Mesendoderm (in vitro differentiated cells): ENCODE data around the gene ITGB1BP1.

Experiments used
- DNase-seq: peaks from one replicate; pipeline ENCODE4 v3.0.0; 2013
- H2AK5ac ChIP-seq: 2 replicates; pipeline ENCODE4 v1.6.1; 2013; ENCODE audit warnings: low read length, inconsistent platforms
- H2BK120ac ChIP-seq: 2 replicates; pipeline ENCODE4 v1.6.1; 2013; ENCODE audit warnings: low read depth, mild to moderate bottlenecking, low read length, moderate library complexity, mixed read lengths
- H2BK15ac ChIP-seq: replicated peaks from 2 replicates; pipeline ENCODE4 v1.6.1; 2013; ENCODE audit warnings: low read depth, mild to moderate bottlenecking, moderate library complexity
- H2BK5ac ChIP-seq: 2 replicates; pipeline ENCODE4 v1.6.1; 2013; ENCODE audit warnings: low read length, inconsistent platforms
- H3K18ac ChIP-seq: 2 replicates; pipeline ENCODE4 v1.6.1; 2013; ENCODE audit warnings: mild to moderate bottlenecking, low read length, mixed read lengths
- H3K23ac ChIP-seq: one replicate; pipeline ENCODE4 v1.6.1; 2013; ENCODE audit warnings: low read length
- H3K27ac ChIP-seq: 2 replicates; pipeline ENCODE4 v1.5.1; 2013; ENCODE audit warnings: low read depth, mild to moderate bottlenecking, inconsistent platforms, low read length, moderate library complexity
- H3K27me3 ChIP-seq: 2 replicates; pipeline ENCODE4 v1.6.1; 2013; ENCODE audit warnings: low read length, control low read depth, mild to moderate bottlenecking, inconsistent platforms; ENCODE audit not compliant: insufficient read depth, poor library complexity
- H3K36me3 ChIP-seq: 2 replicates; pipeline ENCODE4 v1.6.1; 2013; ENCODE audit warnings: low read length, inconsistent platforms; ENCODE audit not compliant: control insufficient read depth, insufficient read depth
- H3K4ac ChIP-seq: one replicate; pipeline ENCODE4 v1.6.1; 2013; ENCODE audit warnings: low read depth, mild to moderate bottlenecking, low read length, moderate library complexity
- H3K4me1 ChIP-seq: 2 replicates; pipeline ENCODE4 v1.6.1; 2013; ENCODE audit warnings: low read depth, low read length, inconsistent platforms; ENCODE audit not compliant: control insufficient read depth
- H3K4me2 ChIP-seq: 2 replicates; pipeline ENCODE4 v1.6.1; 2013; ENCODE audit warnings: low read length
- H3K4me3 ChIP-seq: 2 replicates; pipeline ENCODE4 v1.5.1; 2013; ENCODE audit warnings: mild to moderate bottlenecking, low read length
- H3K56ac ChIP-seq: one replicate; pipeline ENCODE4 v1.6.1; 2013; ENCODE audit warnings: low read length
- H3K79me1 ChIP-seq: 2 replicates; pipeline ENCODE4 v1.6.1; 2013; ENCODE audit warnings: low read length, inconsistent platforms
- H3K79me2 ChIP-seq: 2 replicates; pipeline ENCODE4 v1.6.1; 2013; ENCODE audit warnings: mild to moderate bottlenecking, low read length; ENCODE audit not compliant: control insufficient read depth, insufficient read depth
- H3K9ac ChIP-seq: 2 replicates; pipeline ENCODE4 v1.6.1; 2013; ENCODE audit warnings: low read length, inconsistent platforms
- H4K5ac ChIP-seq: one replicate; pipeline ENCODE4 v1.6.1; 2013; ENCODE audit warnings: low read length
- H4K8ac ChIP-seq: one replicate; pipeline ENCODE4 v1.6.1; 2013; ENCODE audit warnings: low read depth, mild to moderate bottlenecking, control low read depth, low read length, moderate library complexity
- WGBS: extraction: QIAGEN DNeasy Blood & Tissue Kit; methylation state at CpG from one replicate; pipeline ENCODE4 v1.1.7; 2013; ENCODE audit warnings: low lambda C conversion rate, missing lambda C conversion rate; ENCODE audit not compliant: insufficient coverage; ENCODE audit errors: extremely low coverage; 5-methylcytosine and 5-hydroxymethylcytosine counted together

Gene ITGB1BP1

DNA sequence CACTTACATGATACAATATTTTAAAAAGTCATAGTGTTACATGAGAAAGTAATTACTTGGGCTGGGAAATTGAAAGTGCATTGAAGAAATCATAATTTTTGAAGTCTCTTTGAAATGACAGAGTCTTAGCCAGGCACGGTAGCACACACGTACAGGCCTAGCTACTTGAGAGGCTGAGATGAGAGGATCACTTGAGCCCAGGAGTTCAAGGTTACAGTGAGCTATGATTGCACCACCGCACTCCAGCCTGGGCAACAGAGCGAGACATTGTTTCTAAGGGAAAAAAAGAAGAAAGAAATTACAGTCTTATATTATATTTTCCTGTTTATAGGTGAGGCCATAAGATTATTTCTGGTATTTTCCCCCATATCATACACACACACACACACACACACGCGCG is 41.8 kb upstream of the ITGB1BP1 start:
- no peak overlapping the region for H3K4me2 ChIP-seq
- H4K8ac ChIP-seq = no peak overlapping the region
- no peak overlapping the region for H3K23ac ChIP-seq
- H3K27ac ChIP-seq = no peak overlapping the region
- no peak overlapping the region for H2BK15ac ChIP-seq
- no peak overlapping the region for H2AK5ac ChIP-seq
- no peaks in the 10 kb centered on the region for H3K79me2 ChIP-seq
- no CpG with 5 or more reads among the region's 7 CpGs for WGBS
- H3K4ac ChIP-seq = no peak overlapping the region
- H3K9ac ChIP-seq = no peak overlapping the region
- no peaks in the 10 kb centered on the region for H3K79me1 ChIP-seq
- no peak overlapping the region for H4K5ac ChIP-seq
- no peak overlapping the region for H3K18ac ChIP-seq
- H3K4me3 ChIP-seq = no peak overlapping the region
- no peaks in the 10 kb centered on the region for H3K27me3 ChIP-seq
- H2BK5ac ChIP-seq = no peak overlapping the region
- H3K4me1 ChIP-seq = no peaks in the 10 kb centered on the region
- no peak for DNase-seq
- peaks cover 5% of the 10 kb centered on the region for H3K36me3 ChIP-seq
- no peak overlapping the region for H3K56ac ChIP-seq
- H2BK120ac ChIP-seq = no peak overlapping the region

- H3K27me3 ChIP-seq = no peaks in the 10 kb centered on the region
- H3K23ac ChIP-seq = no peak overlapping the region
- no peaks in the 10 kb centered on the region for H3K4me1 ChIP-seq
- no peak overlapping the region for H3K4me2 ChIP-seq
- no peak overlapping the region for H2AK5ac ChIP-seq
- no peak overlapping the region for H3K18ac ChIP-seq
- H2BK120ac ChIP-seq = no peak overlapping the region
- H4K8ac ChIP-seq = no peak overlapping the region
- H3K36me3 ChIP-seq = peaks cover 5% of the 10 kb centered on the region
- H2BK15ac ChIP-seq = no peak overlapping the region
- H4K5ac ChIP-seq = no peak overlapping the region
- H3K56ac ChIP-seq = no peak overlapping the region
- H3K79me2 ChIP-seq = no peaks in the 10 kb centered on the region
- no peak overlapping the region for H3K27ac ChIP-seq
- H3K4ac ChIP-seq = no peak overlapping the region
- no peak overlapping the region for H2BK5ac ChIP-seq
- no peaks in the 10 kb centered on the region for H3K79me1 ChIP-seq
- no peak overlapping the region for H3K4me3 ChIP-seq
- no peak overlapping the region for H3K9ac ChIP-seq
- DNase-seq = no peak
- WGBS = no CpG with 5 or more reads among the region's 7 CpGs
These were observed 40.3 kb upstream of the ITGB1BP1 start for GRCh38 chr2:9463698-9464034.

DNA sequence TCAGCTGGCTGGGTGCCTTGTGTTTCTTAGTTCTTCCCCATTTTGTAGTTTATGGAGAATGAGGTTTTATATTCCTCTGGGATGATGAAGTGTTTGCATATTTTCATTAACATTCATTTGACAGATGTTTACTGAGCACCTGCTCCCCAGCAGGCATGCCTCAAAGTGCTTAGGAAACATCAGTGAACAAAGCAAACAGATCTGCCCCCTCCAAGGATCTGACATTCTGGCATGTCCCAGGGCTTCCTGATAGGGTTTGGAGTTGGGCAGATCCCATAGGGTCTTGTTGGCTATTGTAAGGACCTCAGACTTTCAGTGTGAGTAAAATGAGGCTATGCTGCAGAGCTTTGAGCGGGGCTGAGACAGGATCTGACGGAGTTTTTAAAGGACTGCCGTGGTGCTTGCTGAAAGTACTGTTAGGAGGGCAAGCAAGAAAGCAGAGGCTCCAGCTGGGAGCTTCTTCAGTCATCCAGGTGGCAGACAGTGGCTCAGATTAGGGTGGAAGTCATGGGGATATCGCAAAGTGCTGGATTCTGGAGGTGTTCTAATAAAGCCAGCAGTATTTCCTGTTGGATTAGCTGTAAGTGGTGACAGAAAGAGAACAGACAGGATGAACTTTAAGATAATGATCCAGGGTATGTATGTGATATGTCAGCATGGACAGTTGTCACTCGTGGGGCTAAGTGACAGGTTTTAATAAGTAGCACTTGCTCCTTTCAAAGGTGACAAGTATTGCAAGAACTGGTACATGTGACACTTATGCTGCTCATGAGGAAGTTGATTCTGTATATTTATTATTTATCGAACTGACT is 39.8 kb upstream of the ITGB1BP1 start:
- H3K36me3 ChIP-seq = peaks cover 5% of the 10 kb centered on the region
- no peaks in the 10 kb centered on the region for H3K79me1 ChIP-seq
- H3K4me2 ChIP-seq = no peak overlapping the region
- H3K27ac ChIP-seq = peak overlapping the region; percentile 33
- H3K27me3 ChIP-seq = no peaks in the 10 kb centered on the region
- no peak overlapping the region for H3K18ac ChIP-seq
- H2BK5ac ChIP-seq = no peak overlapping the region
- DNase-seq = no peak
- no peak overlapping the region for H3K4me3 ChIP-seq
- H3K56ac ChIP-seq = no peak overlapping the region
- H4K5ac ChIP-seq = no peak overlapping the region
- H3K79me2 ChIP-seq = no peaks in the 10 kb centered on the region
- H2AK5ac ChIP-seq = no peak overlapping the region
- H2BK120ac ChIP-seq = no peak overlapping the region
- no peak overlapping the region for H3K23ac ChIP-seq
- no CpG with 5 or more reads among the region's 6 CpGs for WGBS
- no peak overlapping the region for H3K4ac ChIP-seq
- H2BK15ac ChIP-seq = no peak overlapping the region
- no peak overlapping the region for H4K8ac ChIP-seq
- no peaks in the 10 kb centered on the region for H3K4me1 ChIP-seq
- H3K9ac ChIP-seq = no peak overlapping the region

DNA sequence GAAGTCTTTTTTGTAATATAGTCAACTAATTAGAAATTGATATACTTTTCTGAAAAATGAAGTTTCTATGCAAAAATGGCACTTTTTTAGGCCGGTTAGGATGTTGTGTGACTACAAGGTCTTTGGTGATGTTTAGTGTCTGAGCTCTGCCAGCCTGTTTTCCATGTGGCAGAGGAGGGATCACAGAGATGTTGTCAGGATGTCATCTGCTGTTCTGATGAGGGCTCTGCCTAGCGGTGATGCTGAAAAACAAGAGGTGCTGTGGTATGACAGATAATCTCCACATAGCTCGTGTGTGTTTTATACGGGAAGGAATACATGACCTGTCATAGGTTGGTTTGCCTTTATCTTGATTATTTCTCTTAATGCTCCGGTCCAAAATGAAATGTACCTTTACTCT is 39.0 kb upstream of the ITGB1BP1 start:
- Histone ChIP-seq H3K4me1 (no peaks in the 10 kb centered on the region), H3K27me3 (no peaks in the 10 kb centered on the region), H2AK5ac (no peak overlapping the region), H3K23ac (no peak overlapping the region), H3K79me1 (no peaks in the 10 kb centered on the region), H3K4me3 (no peak overlapping the region), H2BK5ac (no peak overlapping the region), H3K18ac (no peak overlapping the region), H4K5ac (no peak overlapping the region), H2BK15ac (no peak overlapping the region), H3K79me2 (no peaks in the 10 kb centered on the region), H3K56ac (no peak overlapping the region), H3K4ac (no peak overlapping the region), H3K9ac (no peak overlapping the region), H3K27ac (no peak overlapping the region), H3K36me3 (peaks cover 3% of the 10 kb centered on the region), H2BK120ac (no peak overlapping the region), H3K4me2 (no peak overlapping the region), H4K8ac (no peak overlapping the region)
- no CpG with 5 or more reads among the region's 5 CpGs for WGBS
- no peak for DNase-seq

- H2BK5ac ChIP-seq = no peak overlapping the region
- H3K4me3 ChIP-seq = no peak overlapping the region
- H2AK5ac ChIP-seq = no peak overlapping the region
- WGBS = no CpG with 5 or more reads among the region's 3 CpGs
- no peak overlapping the region for H3K9ac ChIP-seq
- no peak overlapping the region for H3K27ac ChIP-seq
- peaks cover 3% of the 10 kb centered on the region for H3K36me3 ChIP-seq
- H3K79me1 ChIP-seq = no peaks in the 10 kb centered on the region
- no peak overlapping the region for H3K4me2 ChIP-seq
- H2BK15ac ChIP-seq = no peak overlapping the region
- no peak overlapping the region for H3K4ac ChIP-seq
- H3K18ac ChIP-seq = no peak overlapping the region
- H4K5ac ChIP-seq = no peak overlapping the region
- no peak overlapping the region for H3K23ac ChIP-seq
- no peaks in the 10 kb centered on the region for H3K27me3 ChIP-seq
- no peak overlapping the region for H4K8ac ChIP-seq
- H2BK120ac ChIP-seq = no peak overlapping the region
- no peaks in the 10 kb centered on the region for H3K79me2 ChIP-seq
- no peaks in the 10 kb centered on the region for H3K4me1 ChIP-seq
- no peak overlapping the region for H3K56ac ChIP-seq
- no peak for DNase-seq
These were observed 37.8 kb upstream of the ITGB1BP1 start for GRCh38 chr2:9461079-9461478.

DNA sequence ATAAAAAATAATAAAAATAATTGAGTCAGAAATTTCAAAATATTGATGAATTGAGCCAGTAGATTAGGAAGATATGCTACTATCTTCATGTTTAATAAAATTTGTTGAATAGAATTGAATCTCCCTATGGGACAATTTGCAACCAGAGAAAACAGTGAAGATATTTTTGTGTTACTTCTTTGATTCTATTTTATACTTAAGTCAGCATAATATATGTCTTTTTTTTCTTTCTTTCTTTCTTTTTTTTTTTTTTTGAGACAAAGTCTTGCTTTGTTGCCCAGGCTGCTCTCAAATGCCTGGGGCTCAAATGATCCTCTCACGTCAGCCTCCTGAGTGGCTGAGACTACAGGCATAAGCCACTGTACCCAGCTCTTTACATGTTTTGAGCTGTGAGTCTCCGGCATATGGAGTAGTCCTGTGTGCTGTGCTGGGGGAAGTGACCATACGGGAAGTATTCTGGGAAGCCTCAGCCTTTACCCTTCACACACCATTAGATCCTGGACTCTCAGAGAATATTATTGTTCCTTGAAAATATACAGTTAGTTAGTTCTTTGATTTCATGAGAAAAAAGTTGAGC is 37.2 kb upstream of the ITGB1BP1 start:
- Histone ChIP-seq H2BK15ac (no peak overlapping the region), H4K5ac (no peak overlapping the region), H3K4me2 (no peak overlapping the region), H3K56ac (no peak overlapping the region), H4K8ac (no peak overlapping the region), H3K79me1 (no peaks in the 10 kb centered on the region), H2AK5ac (no peak overlapping the region), H3K4me3 (no peak overlapping the region), H3K23ac (no peak overlapping the region), H3K18ac (no peak overlapping the region), H3K4me1 (no peaks in the 10 kb centered on the region), H3K27ac (no peak overlapping the region), H3K4ac (no peak overlapping the region), H2BK120ac (no peak overlapping the region), H3K9ac (no peak overlapping the region), H3K79me2 (no peaks in the 10 kb centered on the region), H3K27me3 (no peaks in the 10 kb centered on the region), H3K36me3 (peaks cover 3% of the 10 kb centered on the region), H2BK5ac (no peak overlapping the region)
- no CpG with 5 or more reads among the region's 3 CpGs for WGBS
- no peak for DNase-seq
